HG02840 (cell line): ENCODE measurements around the gene C11orf98.

ENCODE experiments used
- ATAC-seq: cut with Tn5 transposase; IDR thresholded peaks from one replicate; pipeline ENCODE4 v1.9.1; 2021; ENCODE audit warnings: mild to moderate bottlenecking, moderate library complexity, moderate number of reproducible peaks; ENCODE audit not compliant: unreplicated experiment, low FRiP score

Gene C11orf98

GRCh38 chr11:62614275-62614674 lies 50.7 kb downstream of the C11orf98 start:
- ATAC-seq = no peak

GRCh38 chr11:62613291-62613778 lies 51.7 kb downstream of the C11orf98 start:
- ATAC-seq = no peak
